Epidermal melanocyte (primary cell): ENCODE measurements around the gene WDR86.

Source experiments
- DNase-seq: peaks from one replicate; pipeline ENCODE4 v3.0.0; 2011; ENCODE audit warnings: low spot score; ENCODE audit not compliant: insufficient read length

Gene WDR86

DNA sequence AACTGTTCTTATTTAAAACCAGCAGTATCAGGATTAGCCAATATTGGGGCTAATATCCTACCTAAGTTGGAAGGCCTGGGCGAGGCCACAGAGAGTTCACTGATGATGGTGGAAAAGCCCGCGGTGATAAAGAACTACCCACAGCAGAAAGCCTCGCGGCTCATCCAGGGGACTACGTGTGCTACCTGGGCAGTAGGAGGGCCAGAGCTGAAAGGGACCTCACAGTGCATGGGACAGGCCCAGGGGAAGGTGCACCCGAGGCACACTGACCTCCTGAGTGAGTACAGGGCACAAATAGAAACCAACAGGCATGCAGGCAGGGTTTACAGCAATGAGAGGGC is 1.4 kb downstream of the WDR86 start:
- DNase-seq = no peak

DNA sequence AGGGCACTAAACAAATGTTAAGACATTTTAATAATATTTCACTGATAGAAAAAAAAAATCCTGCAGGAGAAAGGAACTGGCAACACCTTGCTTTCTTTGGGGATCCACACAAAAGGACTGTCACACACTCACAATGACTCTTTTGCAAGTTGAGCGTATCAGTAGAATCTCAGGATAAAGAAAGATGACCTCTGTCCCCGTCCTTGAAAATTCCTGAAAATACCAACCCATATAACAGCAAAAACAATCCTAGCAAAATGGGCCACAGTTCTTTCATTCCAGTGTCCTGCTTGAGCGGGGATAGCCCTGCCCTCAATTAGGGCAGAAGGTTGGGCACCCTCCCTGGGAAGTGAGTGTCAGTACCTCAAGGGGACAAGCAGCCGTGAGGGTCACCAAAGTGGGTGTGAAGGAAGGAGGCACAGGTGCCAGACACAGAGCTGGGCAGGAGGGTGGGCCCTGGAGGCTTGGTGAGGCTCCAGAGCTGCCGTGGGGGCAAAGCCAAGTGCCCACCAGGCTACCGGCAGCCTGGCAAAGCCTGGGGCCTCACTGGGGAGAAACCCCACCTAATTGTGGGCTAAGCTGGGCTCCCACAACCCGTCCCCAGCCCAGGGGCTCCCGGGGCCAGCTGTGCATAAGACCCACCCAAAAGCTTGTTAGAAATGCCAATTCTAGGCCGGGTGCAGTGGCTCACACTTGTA is 2.8 kb downstream of the WDR86 start:
- DNase-seq = no peak

DNA sequence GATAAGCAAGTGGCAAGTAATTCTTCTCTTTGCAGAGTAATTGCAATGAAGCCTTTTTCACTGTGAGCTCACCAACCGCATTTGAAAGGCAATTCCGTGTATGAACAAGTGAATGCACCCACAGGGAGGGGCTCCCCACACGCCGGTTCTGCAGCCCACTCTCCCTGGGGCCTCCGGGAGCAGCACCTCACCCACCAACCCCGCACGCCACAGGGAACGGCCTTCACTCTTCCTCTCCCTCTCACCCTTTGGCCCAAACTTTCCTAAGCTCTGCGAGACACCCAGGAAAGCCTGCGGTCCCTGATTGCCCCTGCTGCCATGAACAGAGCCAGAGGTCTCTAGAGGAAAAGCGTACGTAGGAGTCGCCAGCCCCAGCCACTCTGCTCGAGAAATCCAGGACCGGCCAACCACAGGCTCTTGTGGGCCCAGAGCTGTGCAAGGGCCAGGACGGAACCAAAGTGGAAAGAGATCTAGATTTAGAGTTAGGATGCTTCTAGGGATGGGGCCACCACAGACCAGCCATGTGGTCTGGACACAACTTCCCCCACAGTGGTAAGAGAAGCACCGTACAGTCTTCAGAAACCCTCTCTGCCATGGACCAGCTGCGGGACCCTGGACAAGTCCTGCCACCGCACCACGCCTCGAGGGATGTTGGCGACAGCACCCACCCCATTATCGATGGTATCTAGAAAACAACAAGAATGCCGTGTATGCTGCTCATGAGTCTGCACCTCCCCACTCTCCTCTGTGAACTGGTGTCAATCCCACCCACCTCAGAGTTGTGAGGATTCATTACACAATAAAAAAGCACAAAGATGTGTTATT is 3.6 kb downstream of the WDR86 start:
- DNase-seq = no peak

DNA sequence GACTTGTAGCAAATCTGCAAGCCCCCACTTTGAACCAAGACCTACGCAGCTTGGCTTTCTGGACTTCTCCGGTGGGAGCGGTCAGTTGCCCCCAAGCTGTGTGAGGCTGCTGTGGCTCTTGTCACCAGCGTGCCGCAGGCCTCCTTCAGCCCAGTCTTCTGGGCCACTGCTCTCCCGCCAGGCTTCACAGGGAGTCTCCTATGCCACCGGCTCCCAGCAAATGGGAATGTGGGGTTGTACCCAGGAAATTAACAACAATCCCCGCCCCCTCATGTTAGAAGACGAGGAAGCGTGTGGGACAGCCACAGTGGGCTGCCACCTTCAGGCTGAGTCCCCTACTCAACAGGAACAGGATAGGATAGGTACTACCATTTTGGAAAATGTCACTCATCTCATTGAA is 4.2 kb downstream of the WDR86 start:
- no peak for DNase-seq

- no peak for DNase-seq
Measured at GRCh38 chr7:151405056-151405455, 4.8 kb downstream of the WDR86 start.

GRCh38 chr7:151404216-151405011 is 5.4 kb downstream of the WDR86 start:
- no peak for DNase-seq

DNA sequence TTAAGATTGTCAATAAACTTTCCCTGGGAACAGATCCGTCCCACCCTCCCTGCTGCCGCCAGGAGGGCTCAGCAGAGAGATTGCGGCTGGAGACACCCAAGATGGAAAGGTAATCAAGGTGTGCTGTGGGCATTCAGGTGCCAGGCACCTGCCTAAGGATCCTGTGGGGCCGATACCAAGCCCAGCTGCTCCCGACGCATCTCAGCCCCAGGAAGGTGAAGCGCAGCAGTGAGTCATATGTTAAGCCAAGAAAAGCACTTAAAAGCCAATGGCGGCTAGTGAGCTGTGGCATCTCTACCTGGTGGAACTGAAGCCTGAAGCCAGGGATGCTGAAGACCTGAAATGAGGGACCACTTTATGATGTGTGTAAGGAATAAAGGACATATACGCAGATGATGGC is 6.1 kb downstream of the WDR86 start:
- DNase-seq = no peak

GRCh38 chr7:151402029-151402835 is 7.6 kb downstream of the WDR86 start:
- DNase-seq = no peak

- DNase-seq = no peak
Measured at GRCh38 chr7:151400626-151401315, 9.1 kb downstream of the WDR86 start.

DNA sequence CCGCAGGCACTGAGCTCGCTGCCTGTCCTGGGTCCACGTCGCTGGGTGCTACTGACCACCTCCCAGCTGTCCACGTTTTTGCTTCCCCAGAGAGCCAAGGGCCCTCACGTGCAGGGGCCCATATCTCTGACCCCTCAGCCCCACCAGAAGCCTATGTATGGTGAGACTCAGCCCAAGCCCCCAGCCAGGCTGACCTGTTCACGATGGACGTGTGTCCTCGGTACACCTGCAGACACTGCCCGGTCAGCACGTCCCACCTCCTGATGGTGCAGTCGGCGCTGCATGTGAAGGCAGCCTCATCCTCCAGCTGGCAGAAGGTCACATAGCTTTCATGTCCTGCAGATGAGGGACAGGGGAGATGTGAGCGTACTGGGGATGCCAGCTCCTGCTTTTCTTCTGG is 9.9 kb downstream of the WDR86 start:
- no peak for DNase-seq

DNA sequence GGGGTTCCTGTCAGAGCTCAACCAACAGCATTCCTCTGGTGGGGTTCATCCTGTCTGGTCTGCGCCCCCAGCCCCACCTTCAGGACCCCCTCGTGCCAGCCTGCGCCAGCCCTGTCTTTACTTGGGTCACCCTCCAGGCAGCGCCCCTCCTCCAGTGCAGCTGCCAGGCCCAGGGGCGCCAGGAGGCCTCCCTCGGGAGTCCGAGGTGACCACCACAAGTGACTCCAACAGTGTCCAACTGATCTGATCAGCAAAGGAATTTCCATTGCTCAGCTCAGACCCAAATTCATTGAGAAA is 10.6 kb downstream of the WDR86 start:
- DNase-seq = no peak

- no peak for DNase-seq
Measured at GRCh38 chr7:151398446-151399304, 11.2 kb downstream of the WDR86 start.

DNA sequence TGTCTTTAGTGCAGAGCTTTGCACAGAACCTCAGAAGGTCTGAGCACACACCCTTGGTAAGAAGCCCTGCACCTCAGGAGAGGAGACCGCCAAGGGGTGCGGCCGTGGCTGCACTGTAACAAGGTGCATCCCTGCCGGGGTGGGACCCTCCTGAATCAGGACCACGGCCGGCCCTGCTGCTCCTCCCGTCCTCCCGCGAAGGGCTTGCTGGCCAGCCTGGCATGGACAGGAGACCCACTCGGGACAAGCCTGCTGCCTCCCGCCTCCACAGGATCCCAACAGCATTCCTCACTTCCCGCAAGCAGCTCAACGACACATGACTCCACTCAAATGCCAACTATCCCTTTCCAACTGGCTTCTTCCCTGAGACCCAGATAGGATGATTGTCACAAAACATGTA is 12.8 kb downstream of the WDR86 start:
- DNase-seq = no peak

DNA sequence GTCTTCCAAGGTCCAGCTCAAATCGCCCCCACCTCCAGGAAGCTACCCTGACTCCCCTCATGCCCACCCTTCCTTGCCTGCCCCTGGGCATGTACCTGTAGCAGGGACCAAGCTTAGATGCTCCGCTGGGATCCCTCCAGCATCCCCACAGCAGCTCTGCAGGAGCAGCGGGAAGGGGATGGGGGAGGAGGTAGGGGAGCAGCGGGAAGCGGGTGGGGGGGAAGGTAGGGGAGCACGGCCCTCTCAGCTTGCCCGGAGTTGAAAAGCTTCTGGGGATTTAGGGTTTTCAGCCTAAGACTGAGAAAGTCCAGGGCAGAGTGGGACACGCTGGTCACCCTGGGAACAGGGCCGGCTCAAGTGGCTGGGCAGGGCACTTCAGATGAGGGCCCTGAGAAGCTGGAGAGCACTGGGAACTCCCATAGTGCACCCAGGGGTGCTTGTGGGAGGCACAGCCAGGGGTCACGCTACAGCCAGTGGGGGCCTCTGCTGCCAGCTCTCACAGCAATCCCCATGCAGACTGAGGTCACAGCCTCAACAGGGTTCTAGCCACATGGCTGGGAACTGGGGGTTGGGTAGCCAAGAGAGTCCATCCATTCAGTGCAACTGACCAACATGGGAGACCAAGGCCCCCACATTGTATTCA is 13.4 kb downstream of the WDR86 start:
- no peak for DNase-seq

DNA sequence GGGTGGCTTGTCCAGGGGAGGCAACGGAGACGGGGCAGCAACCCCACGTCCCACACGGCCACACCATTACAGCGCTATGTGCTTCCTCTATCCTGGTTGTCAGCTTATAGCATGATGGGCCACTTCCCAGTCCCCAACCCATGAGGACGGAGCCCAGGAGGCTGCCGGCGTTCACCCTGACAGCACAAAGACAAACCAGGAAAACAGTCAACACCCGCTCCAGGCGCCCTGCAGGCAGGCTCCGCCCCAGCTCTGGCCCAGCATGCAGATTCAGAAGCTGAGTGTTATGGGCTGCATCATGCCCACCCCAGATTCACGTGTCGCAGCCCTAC is 14.8 kb downstream of the WDR86 start:
- DNase-seq = no peak

DNA sequence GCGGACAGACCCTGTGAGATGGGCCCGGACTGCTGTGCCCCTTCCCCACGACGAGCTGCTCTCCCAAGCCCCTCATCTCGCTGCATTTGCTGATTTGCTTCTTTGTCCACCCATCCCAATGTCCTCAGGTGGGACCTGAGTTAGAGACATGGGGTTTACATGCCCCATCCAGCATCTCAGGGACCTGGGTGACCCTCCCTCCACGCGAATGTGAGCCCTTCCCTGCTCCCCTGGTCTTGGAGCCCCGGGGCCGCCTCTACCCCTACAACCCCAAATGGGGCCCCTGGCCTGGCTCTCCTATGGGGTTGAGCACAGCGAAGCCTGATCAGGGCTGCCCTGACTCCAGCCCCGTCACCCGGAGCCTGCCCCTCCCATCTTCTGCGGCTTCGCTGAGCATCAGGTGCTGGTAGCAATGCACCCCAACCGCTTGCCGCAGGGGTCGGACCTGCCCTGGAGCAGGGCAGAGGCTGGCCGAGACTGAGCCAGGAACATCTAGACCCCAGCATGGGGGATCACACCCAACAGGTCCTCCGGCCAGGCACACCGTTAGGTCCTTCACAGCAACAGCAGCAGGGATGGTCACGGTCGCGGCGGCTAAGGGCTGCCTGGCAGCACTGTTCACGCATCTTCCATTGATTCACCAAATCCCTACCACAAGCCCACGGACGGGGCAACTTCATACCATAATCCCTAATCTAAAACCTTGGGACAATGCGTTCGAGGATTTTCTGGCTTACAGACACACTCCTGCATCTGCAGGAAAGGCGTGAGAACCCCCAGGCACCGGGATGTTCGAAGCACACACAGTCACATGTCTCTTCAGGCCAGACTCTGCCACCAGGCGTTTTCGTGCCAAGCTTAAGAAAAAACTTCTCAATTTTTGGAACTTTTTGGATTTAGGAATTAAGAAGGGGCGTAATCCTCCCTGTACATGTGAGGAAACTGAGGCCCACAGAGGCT is 15.5 kb downstream of the WDR86 start:
- DNase-seq = no peak

DNA sequence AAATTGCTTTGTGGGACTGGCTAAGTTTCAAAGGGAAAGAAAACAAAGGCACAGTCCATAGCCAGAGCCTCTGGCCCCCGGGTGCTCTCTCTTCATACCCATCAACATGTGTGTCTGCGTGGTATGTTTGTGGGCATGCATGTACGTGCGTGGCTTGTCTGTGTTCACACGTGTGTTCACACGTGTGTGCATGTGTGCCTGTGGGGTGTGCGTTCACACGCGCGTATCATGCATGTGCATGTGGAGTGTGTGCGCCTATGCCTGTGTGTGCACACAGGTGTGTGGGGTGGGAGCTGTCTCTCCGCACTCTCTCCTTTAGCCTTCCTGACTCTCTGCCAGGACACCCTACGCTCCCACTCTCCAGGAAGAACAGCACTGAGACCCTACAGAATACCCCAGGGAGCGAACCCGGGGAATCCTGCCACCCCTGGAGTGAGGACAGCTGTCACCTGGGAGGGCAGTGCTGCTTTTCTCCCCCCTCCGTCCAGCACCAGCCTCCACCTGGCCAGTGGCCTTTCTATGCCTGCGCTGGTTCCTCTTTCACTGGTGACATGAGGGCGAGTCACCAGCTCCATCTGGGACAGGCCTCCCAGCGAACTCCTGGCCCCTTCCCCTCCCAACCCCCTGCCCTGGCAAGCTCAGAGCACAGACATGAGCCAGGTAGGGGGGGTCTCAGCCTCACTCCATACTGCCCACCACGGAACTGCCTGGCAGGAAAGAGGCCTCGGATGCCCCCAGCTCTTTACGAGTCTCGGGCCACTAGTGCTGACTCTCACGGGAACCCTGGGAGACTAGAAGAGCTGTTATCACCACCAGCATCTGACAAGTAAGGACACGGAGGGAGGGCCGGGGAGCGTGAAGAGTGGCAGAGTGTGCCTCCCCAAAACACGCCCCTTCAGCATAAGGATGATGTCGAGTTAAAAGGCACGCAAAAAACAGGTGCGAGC is 16.5 kb downstream of the WDR86 start:
- no peak for DNase-seq
